Glutamatergic neuron (in vitro differentiated cells): Measurements from ENCODE around the gene NACA. TPM values are rescaled to one million over a fixed set of nuclear protein-coding genes. Genes with fewer than 3 reads are reported as not detected.
"Not testable (repeated sequence)": the region's sequence is repeated elsewhere in the genome, so short reads cannot be mapped to it uniquely, and the experiment has no call there.

ENCODE experiments used
- DNase-seq: peaks from one replicate; pipeline ENCODE4 v3.0.0; 2022
- H3K27ac Mint-ChIP-seq: one replicate; pipeline ENCODE4 v1.8.0; 2020; ENCODE audit warnings: mild to moderate bottlenecking, mixed read lengths, inconsistent platforms; ENCODE audit not compliant: unreplicated experiment
- H3K27me3 Mint-ChIP-seq: one replicate; pipeline ENCODE4 v1.8.0; 2020; ENCODE audit warnings: mild to moderate bottlenecking, moderate library complexity, mixed read lengths, inconsistent platforms; ENCODE audit not compliant: unreplicated experiment
- H3K36me3 Mint-ChIP-seq: one replicate; pipeline ENCODE4 v1.8.0; 2020; ENCODE audit warnings: mild to moderate bottlenecking, mixed read lengths, inconsistent platforms; ENCODE audit not compliant: unreplicated experiment
- H3K4me1 Mint-ChIP-seq: one replicate; pipeline ENCODE4 v1.8.0; 2020; ENCODE audit warnings: mild to moderate bottlenecking, low read depth, mixed read lengths, inconsistent platforms; ENCODE audit not compliant: unreplicated experiment
- H3K4me3 Mint-ChIP-seq: one replicate; pipeline ENCODE4 v1.8.0; 2020; ENCODE audit warnings: mild to moderate bottlenecking, mixed read lengths, inconsistent platforms; ENCODE audit not compliant: unreplicated experiment
- H3K9me3 Mint-ChIP-seq: one replicate; pipeline ENCODE4 v1.8.0; 2020; ENCODE audit warnings: mild to moderate bottlenecking, moderate library complexity, mixed read lengths, inconsistent platforms; ENCODE audit not compliant: unreplicated experiment
- CTCF ChIP-seq: fragments of 200-600 bp; sonication (generic); IDR thresholded peaks from one replicate; pipeline ENCODE4 v1.5.0; 2021; ENCODE audit not compliant: partially characterized antibody, unreplicated experiment
- total RNA-seq: library from RNA; stranded (reverse); fragmentation: NEBNext Ultra II Directional; extraction: Animal tissue kit (Norgen Biotek cat#: 25700); gene quantifications from one replicate; pipeline ENCODE4 v1.2.1, GENCODE V29; 2021; ENCODE audit not compliant: unreplicated experiment

NACA gene
- total RNA-seq, 1 donor from 2014 or later = 589 TPM

GRCh38 chr12:56709759-56710376 lies 15.2 kb downstream of the NACA start:
- no peak overlapping the region for H3K4me3 Mint-ChIP-seq
- no peak for TF ChIP-seq CTCF
- peaks cover 2% of the 10 kb centered on the region for H3K9me3 Mint-ChIP-seq
- no peaks in the 10 kb centered on the region for H3K36me3 Mint-ChIP-seq
- H3K27me3 Mint-ChIP-seq = no peaks in the 10 kb centered on the region
- no peak for DNase-seq
- H3K4me1 Mint-ChIP-seq = no peaks in the 10 kb centered on the region
- no peak overlapping the region for H3K27ac Mint-ChIP-seq

GRCh38 chr12:56704522-56704921 lies 20.6 kb downstream of the NACA start:
- H3K4me3 Mint-ChIP-seq, H3K4me1 Mint-ChIP-seq, H3K27ac Mint-ChIP-seq, DNase-seq, H3K9me3 Mint-ChIP-seq, H3K36me3 Mint-ChIP-seq, H3K27me3 Mint-ChIP-seq: not testable (repeated sequence)

GRCh38 chr12:56699020-56699661 lies 26.0 kb downstream of the NACA start:
- H3K36me3 Mint-ChIP-seq = no peaks in the 10 kb centered on the region
- no peak for DNase-seq
- peaks cover 3% of the 10 kb centered on the region for H3K9me3 Mint-ChIP-seq
- H3K27me3 Mint-ChIP-seq = peaks cover 2% of the 10 kb centered on the region
- H3K27ac Mint-ChIP-seq = no peak overlapping the region
- H3K4me3 Mint-ChIP-seq = no peak overlapping the region
- TF ChIP-seq CTCF = no peak
- H3K4me1 Mint-ChIP-seq = no peaks in the 10 kb centered on the region

- no peak overlapping the region for H3K4me3 Mint-ChIP-seq
- no peaks in the 10 kb centered on the region for H3K4me1 Mint-ChIP-seq
- H3K36me3 Mint-ChIP-seq = no peaks in the 10 kb centered on the region
- DNase-seq = no peak
- H3K9me3 Mint-ChIP-seq = no peaks in the 10 kb centered on the region
- peaks cover 2% of the 10 kb centered on the region for H3K27me3 Mint-ChIP-seq
- no peak for TF ChIP-seq CTCF
- H3K27ac Mint-ChIP-seq = no peak overlapping the region
These were observed 29.6 kb downstream of the NACA start for GRCh38 chr12:56695327-56696101.

GRCh38 chr12:56694161-56694560 lies 30.9 kb downstream of the NACA start:
- no peak overlapping the region for H3K4me3 Mint-ChIP-seq
- no peaks in the 10 kb centered on the region for H3K4me1 Mint-ChIP-seq
- no peak overlapping the region for H3K27ac Mint-ChIP-seq
- peaks cover 2% of the 10 kb centered on the region for H3K27me3 Mint-ChIP-seq
- TF ChIP-seq CTCF = no peak
- DNase-seq = no peak
- H3K9me3 Mint-ChIP-seq = no peaks in the 10 kb centered on the region
- no peaks in the 10 kb centered on the region for H3K36me3 Mint-ChIP-seq
